ENCODE measurements around the gene GPBP1. TPM values are rescaled to one million over a fixed set of nuclear protein-coding genes. Genes with fewer than 3 reads are reported as not detected.

GPBP1 gene
- total RNA-seq, 1 experiment from 2014 or later: 69.5 TPM

GRCh38 chr5:57246426-57246825, 72.6 kb downstream of the GPBP1 start:
- Histone ChIP-seq H3K36me3 (ENCODE audit: control insufficient read depth in 1 of 2, insufficient read depth in 2 of 2, low read length in 2 of 2) (peaks cover 16 to 30% of the 10 kb centered on the region in 2 experiments), H3K9me3 (ENCODE audit: control insufficient read depth in 1 of 2, insufficient read depth in 1 of 2, low read depth in 1 of 2, low read length in 2 of 2) (no peaks in the 10 kb centered on the region), H3K79me2 (ENCODE audit: insufficient read depth, low read length) (peaks cover 29% of the 10 kb centered on the region), H3K9me2 (ENCODE audit: insufficient read depth) (no peaks in the 10 kb centered on the region), H3K4me3 (replicated peaks in 1 of 2; ENCODE audit: low read depth in 1 of 2, low read length in 2 of 2) (no peak overlapping the region), H2AFZ (ENCODE audit: low read depth, low read length, poor library complexity, severe bottlenecking) (no peak overlapping the region), H3K27ac (ENCODE audit: low read depth, low read length) (no peak overlapping the region), H4K20me1 (ENCODE audit: insufficient read depth) (0 out of 2 replicates have a peak, but pooled peaks cover 7% of the 10 kb centered on the region), H3K4me1 (ENCODE audit: control insufficient read depth in 1 of 2, insufficient read depth in 2 of 2, low read length in 2 of 2) (no peaks in the 10 kb centered on the region), H3K4me2 (ENCODE audit: low read length) (no peak overlapping the region), H3K27me3 (ENCODE audit: insufficient read depth, low read length) (no peaks in the 10 kb centered on the region), H3K9ac (ENCODE audit: low read length) (no peak overlapping the region)
- ATAC-seq (no peak), DNase-seq (ENCODE audit: low read depth, low spot score) (no peak)
- no TSS peak for BruUV-seq (replicated peaks)
- ChIA-PET RAD21 (ENCODE audit: low non-redundant PET in 1 of 2, low total read pairs in 2 of 2, uncharacterized antibody in 2 of 2, unreplicated experiment in 2 of 2) (no interaction called here), POLR2A (no interaction called here), CTCF (no interaction called here)
- TF ChIP-seq EZH2phosphoT487 (IDR thresholded peaks at IDR 0.05; ENCODE audit: borderline replicate concordance) (no peak), CTCF (IDR thresholded peaks at IDR 0.05 in 2 of 3, conservative IDR thresholded peaks at IDR 0.05 in 1 of 3; ENCODE audit: borderline replicate concordance in 1 of 3, insufficient read depth in 1 of 3, low read depth in 2 of 3, low read length in 2 of 3) (no peak), POLR2A (IDR thresholded peaks at IDR 0.05; ENCODE audit: borderline replicate concordance, extremely low read depth, insufficient read depth, insufficient read length) (no peak), REST (IDR thresholded peaks at IDR 0.05; ENCODE audit: low read depth) (no peak), ELF1 (IDR thresholded peaks at IDR 0.05; ENCODE audit: borderline replicate concordance, low read depth) (no peak), CBX3 (IDR thresholded peaks at IDR 0.05; ENCODE audit: low read depth) (no peak)
- intact Hi-C loops (cut with micrococcal nuclease): no loop called here
